Measurements from ENCODE around the gene NAPSA. TPM values are rescaled to one million over a fixed set of nuclear protein-coding genes. Genes with fewer than 3 reads are reported as not detected.

Gene NAPSA
- polyA plus RNA-seq, 1 of the 3 experiments (the other 2 are of a cell fraction): 0.43 TPM

- Histone ChIP-seq H3K9me3 (no peaks in the 10 kb centered on the region), H3K4me1 (ENCODE audit: control insufficient read depth in 1 of 2, insufficient read depth in 2 of 2, low read depth in 1 of 2, low read length in 1 of 2) (peaks cover 0 to 2% of the 10 kb centered on the region in 2 experiments; a peak in 2 of 4 replicates), H3K9ac (no peak overlapping the region), H2AFZ (ENCODE audit: low read depth) (no peak overlapping the region), H3K27me3 (ENCODE audit: insufficient read depth) (no peaks in the 10 kb centered on the region), H3K36me3 (replicated peaks in 1 of 2; ENCODE audit: control insufficient read depth in 1 of 2, insufficient read depth in 2 of 2, low read length in 1 of 2) (peaks cover 17 to 60% of the 10 kb centered on the region in 2 experiments), H3K4me3 (ENCODE audit: low read depth in 2 of 2, low read length in 1 of 2) (no peak overlapping the region), H3K4me2 (no peak overlapping the region), H3K79me2 (ENCODE audit: insufficient read depth) (peaks cover 6% of the 10 kb centered on the region), H3K9me2 (no peaks in the 10 kb centered on the region), H4K20me1 (ENCODE audit: insufficient read depth) (peaks cover 17% of the 10 kb centered on the region), H3K27ac (ENCODE audit: low read depth in 2 of 2, low read length in 1 of 2) (no peak overlapping the region), H3F3A (replicated peaks; ENCODE audit: insufficient read depth) (peaks cover 24% of the 10 kb centered on the region)
- ChIA-PET POLR2A (no interaction called here), CTCF (interaction anchor here (1.1 to 1.5 kb wide), 3 partner anchors 9 to 83 kb away, joined by 3 to 5 read pairs (median 3); no protein-coding TSS in a partner anchor)
- 98% methylated on average over 26 of the region's 36 CpGs for WGBS (ENCODE audit: low lambda C conversion rate)
- TF ChIP-seq ZBTB33 (IDR thresholded peaks at IDR 0.05; ENCODE audit: borderline replicate concordance, low read depth): no peak
- no peak for TF ChIP-seq ELF1 (IDR thresholded peaks at IDR 0.05)
- no peak for DNase-seq
These were observed 12.9 kb upstream of the NAPSA start for GRCh38 chr19:50378169-50378862.

GRCh38 chr19:50377517-50377916 is 12.1 kb upstream of the NAPSA start:
- peaks cover 18% of the 10 kb centered on the region for H3F3A ChIP-seq (replicated peaks; ENCODE audit: insufficient read depth)
- 93% methylated on average over 9 of the region's 9 CpGs for WGBS (ENCODE audit: low lambda C conversion rate)
- no peaks in the 10 kb centered on the region for H3K9me3 ChIP-seq
- H3K9me2 ChIP-seq: no peaks in the 10 kb centered on the region
- ChIA-PET CTCF (interaction anchor here (1.5 kb wide), 1 partner anchor 9 kb away, joined by 5 read pairs; no protein-coding TSS in a partner anchor), POLR2A (no interaction called here)
- no peak overlapping the region for H3K27ac ChIP-seq (ENCODE audit: low read depth in 2 of 2, low read length in 1 of 2)
- no peaks in the 10 kb centered on the region; a peak in 2 of 4 replicates for H3K4me1 ChIP-seq (ENCODE audit: control insufficient read depth in 1 of 2, insufficient read depth in 2 of 2, low read depth in 1 of 2, low read length in 1 of 2)
- H3K79me2 ChIP-seq (ENCODE audit: insufficient read depth): peaks cover 6% of the 10 kb centered on the region
- no peak overlapping the region for H3K4me3 ChIP-seq (ENCODE audit: low read depth in 2 of 2, low read length in 1 of 2)
- no peak for DNase-seq
- H3K36me3 ChIP-seq (replicated peaks in 1 of 2; ENCODE audit: control insufficient read depth in 1 of 2, insufficient read depth in 2 of 2, low read length in 1 of 2): peaks cover 17 to 52% of the 10 kb centered on the region in 2 experiments
- peaks cover 17% of the 10 kb centered on the region for H4K20me1 ChIP-seq (ENCODE audit: insufficient read depth)
- no peak overlapping the region for H3K9ac ChIP-seq
- H3K4me2 ChIP-seq: peak overlapping the region; percentile 19; the same call in 1 of the 2 replicates
- no peaks in the 10 kb centered on the region for H3K27me3 ChIP-seq (ENCODE audit: insufficient read depth)
- TF ChIP-seq NFIC (IDR thresholded peaks at IDR 0.05; ENCODE audit: borderline replicate concordance): no peak
- no peak for TF ChIP-seq ZBTB33 (IDR thresholded peaks at IDR 0.05; ENCODE audit: borderline replicate concordance, low read depth)
- no peak for TF ChIP-seq CTCF (IDR thresholded peaks at IDR 0.05)
- TF ChIP-seq YY1 (IDR thresholded peaks at IDR 0.05; ENCODE audit: low read depth): no peak
- TF ChIP-seq FOXM1 (IDR thresholded peaks at IDR 0.05; ENCODE audit: low read depth): no peak
- no peak for TF ChIP-seq RXRA (IDR thresholded peaks at IDR 0.05; ENCODE audit: borderline replicate concordance, low read depth)
- no peak overlapping the region for H2AFZ ChIP-seq (ENCODE audit: low read depth)
